T1000 (cell line): ENCODE results near the gene PCP4.

Source experiments
- DNase-seq: peaks from one replicate; lab custom pipeline; 2025; ENCODE audit warnings: mixed read lengths; lab: John Stamatoyannopoulos, UW

The PCP4 gene

DNA sequence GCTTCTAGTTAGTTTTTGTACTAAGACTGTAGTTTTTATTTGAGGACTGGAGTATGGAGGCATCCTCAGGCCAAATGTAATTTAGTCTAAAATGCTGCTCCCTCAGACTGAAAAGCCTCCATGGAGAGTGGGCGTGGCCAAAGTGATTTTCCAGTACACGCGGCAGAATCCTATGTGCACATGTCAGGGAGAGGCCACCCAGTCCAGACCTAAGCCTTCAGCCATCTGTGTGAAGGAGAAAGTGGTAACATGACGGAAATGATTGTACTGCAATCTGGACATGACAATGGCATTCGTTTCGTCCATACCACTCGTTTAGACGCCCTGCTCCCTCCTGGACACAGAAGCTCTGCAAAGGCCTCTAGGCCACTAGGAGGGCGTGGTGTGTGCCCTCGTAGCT, 56.2 kb downstream of the PCP4 start:
- DNase-seq: no peak

DNA sequence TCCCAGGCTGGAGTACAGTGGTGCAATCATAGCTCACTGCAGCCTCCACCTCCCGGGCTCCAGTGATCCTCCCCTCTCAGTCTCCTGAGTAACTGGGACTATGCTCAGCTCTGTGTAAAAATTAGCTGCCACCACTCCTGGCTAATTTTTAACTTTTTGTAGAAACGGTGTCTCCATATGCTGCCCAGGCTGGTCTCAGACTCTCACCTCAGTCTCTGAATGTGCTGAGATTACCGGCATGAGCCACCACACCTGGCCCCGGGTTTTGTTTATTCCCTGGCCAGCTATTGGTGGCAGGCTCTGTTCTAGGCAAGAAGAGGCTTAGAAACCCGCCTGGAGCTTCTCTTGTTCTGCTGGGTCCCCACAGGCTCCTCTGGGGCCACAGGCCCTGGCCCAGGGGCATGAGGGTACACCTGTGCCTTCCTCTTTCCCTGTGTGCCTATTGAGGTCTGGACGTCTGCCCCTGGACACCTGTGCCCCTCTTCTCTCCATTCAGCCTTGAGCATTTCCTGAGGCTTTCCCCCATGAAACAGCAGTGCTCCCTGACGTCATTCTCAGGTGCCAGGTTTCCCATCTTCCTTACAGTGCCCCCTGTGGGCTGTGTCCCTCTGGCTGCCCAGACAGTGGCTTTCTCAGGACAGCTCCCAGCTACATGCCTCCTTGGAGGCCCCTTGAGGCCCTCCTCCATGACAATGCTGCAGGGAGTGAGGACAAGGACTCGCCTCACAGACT, 57.5 kb downstream of the PCP4 start:
- DNase-seq: no peak

DNA sequence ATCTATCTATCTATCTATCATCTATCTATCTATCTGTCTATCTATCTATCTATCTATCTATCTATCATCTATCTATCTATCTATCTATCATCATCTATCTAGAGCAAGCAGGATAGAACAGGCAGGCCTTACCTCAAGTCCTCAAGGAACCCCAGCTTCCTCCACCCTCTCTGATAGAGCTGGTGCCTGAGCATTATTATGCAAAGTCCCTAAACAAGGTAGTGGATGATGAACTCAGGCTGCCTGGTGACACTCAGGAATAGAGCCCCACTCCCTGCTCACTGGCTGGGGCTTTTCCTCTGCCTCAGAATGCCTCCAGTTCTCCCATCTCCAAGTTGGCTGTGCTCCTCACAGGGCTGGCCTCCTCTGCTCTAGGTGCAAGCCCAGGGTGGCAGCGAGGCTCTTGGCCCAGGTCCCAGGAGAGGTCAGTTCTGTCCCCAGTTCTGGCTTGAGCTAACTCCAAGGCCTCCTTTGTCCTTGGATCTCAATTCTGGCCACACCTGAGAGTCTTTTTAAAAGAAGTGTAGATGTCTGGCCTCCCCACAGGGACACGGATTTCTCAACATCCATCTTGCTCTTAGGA, 60.2 kb downstream of the PCP4 start:
- DNase-seq: no peak

DNA sequence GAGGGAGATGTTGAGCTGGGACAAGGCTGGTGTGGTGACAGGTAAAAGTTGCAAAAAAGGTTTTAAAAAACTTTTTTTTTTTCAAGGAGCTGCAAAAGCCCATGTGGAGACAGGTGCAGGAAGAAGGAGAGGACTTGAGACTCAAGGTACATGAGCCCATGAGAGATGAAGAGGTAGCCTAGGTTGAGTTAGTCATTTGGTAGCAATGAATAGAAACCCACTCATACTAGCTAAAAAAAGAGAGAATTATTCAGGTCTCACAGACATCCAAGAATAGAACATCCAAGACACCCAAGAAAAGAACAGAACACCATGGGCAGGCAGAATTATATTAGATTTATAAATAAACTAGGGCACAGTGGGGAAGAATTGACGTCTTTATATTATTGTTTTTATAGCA, 65.1 kb downstream of the PCP4 start:
- no peak for DNase-seq

DNA sequence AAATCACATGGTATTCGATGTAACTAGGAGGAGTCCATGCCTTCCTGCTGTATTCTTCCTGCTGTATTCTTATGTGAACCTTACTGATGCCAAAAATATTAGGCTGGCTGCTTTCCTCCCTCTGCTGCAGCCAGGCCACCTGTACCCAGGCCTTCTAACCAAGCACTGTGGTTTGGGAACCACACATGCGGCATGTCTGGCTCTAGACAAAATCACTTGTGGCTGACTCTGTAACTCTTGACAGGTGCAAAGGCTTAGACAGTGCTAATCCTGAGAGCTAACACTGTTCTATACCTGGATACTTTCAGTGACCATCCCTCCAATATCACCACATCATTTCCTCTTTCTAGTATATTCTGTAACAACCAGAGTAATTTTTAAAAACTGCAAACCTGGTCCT, 67.7 kb downstream of the PCP4 start:
- DNase-seq: no peak

DNA sequence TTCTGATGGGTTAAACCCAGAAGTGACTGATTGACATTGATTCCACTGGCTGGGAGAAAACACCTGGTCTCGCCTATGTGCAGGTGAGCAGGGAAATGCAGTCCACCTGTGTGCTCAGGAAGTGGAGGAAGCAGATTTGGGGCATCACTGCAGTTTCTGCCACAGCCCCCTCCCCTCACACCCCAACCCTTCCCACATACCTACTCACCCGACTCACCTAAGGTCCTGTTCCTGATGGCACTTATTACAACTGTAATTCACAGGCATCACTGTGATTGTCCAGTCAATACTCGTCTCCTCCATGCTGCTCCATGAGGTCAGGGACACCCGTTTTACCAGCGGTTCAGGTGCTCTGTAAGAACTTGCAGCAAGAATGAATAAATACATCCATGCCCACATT, 68.5 kb downstream of the PCP4 start:
- DNase-seq: no peak

DNA sequence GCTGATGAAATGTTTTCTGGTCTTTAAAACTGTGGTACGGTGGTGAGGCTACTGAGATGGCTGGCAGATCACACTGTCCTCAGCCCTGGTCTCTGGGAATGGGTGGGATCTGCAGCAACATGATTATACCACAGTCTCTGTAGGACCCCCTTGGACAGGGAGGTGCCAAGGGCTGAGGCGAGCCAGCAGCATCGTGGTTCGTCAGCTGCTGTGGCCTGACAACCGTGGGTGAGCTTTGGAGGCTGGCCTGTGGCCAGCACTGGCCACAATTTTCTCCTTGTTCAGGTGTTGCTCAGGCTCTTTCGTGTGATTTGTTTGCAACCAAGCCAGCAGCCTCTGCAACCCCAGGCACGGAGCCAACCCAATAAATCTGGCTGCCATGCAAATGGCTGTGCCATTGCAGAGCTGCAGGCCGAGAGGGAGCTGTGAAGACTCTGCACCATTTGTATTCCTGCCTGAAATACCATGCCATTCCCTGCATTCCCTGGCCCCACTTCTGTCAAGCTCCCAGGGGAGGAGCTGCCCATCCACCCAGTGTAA, 70.9 kb downstream of the PCP4 start:
- DNase-seq: no peak

DNA sequence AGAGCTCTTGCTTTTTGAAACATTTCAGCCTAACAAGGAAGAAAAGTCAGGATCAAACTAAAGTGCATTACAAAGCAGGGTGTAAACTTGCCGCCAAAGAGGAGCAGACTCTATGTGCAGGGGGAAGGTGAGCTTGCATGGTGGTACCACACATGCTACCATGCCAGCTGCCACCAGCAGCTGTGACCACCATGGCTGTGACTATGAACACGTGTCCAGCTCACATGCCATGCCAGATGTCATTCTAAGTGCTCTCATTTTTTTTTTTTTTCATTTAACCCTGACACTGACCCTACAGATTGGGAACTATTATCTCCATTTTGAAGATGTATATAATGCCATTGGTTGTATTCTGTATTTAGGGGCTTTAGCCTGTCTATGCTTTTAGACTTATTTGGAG, 79.0 kb downstream of the PCP4 start:
- no peak for DNase-seq

DNA sequence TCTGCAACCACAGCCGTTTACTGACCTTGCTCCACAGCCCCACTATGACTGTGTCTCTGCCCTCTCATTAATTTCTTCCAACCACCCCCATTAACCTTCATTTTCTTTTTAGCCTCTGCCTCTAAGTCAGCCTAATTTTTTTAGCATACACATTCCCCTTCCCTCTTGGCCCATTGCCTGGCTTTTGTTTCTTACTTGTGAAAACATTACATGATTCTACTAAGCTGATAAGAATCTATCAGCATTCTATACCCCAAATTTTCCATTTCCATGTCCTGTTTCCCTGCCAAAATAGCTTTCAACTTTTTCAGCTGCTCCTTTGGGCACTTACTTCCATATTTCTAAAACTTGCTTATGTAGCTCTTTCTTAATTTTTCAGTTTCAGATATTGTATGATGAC, 79.8 kb downstream of the PCP4 start:
- DNase-seq: no peak

DNA sequence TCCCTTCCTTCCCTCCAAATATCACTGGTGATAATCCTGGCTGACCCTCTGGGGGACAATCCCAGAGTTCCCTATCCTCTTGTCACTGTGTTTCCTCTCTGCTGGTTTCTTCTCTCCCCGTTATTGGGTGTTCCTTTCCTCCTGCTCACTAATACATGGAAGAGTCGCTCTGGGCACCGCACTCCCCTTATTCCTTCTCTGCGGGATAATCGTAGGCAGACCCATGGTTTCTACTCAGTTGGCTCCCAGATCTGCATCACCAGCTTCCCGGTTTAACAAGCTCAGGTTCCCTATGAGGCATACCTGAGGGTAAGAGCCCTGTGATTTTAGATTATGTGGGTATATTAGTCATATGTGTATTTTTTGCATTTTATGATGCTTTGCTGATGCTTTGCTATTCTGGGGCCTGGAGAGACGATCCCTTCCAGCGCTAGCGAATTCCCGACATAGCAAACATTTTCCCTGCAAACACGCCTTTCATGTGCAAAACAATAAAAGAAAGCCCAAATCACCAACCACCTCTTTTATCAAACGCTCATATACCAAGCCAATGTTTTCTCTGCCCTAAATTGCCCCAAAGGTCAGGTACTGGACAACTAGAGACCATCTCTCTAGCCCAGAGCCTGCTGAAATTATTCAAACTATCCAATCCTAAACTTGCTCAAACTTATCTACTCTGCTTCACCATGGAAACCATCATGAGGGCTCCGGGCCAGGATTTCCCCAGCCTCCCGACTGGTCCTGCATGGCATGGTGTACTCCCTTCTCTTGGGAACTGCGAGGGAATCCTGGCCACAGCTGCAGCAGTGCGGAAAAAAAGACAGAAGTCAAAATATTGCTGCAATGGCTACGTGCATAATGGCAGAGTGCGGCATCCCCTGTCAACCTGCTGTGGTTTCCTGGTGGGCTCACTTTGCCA, 84.2 kb downstream of the PCP4 start:
- DNase-seq: no peak

DNA sequence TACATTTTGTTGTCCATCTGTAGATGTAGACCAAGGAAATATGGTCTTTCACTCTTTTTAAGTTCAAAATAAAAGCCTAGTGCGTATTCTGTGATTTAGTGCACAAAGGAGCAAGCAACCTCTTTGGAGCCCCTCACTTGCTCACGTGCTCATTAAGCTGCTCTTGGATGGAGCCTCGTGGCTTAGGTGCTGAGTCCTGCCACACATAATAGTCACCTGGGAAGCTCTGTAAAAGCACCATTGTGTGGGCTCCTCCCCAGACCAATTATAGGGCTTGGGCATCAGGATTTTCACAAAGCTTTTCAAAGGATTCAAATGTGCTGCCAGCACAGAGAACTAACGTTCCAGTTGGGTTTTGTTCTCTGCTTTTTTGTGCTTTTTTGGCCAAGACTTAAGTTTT, 85.0 kb downstream of the PCP4 start:
- DNase-seq: no peak

DNA sequence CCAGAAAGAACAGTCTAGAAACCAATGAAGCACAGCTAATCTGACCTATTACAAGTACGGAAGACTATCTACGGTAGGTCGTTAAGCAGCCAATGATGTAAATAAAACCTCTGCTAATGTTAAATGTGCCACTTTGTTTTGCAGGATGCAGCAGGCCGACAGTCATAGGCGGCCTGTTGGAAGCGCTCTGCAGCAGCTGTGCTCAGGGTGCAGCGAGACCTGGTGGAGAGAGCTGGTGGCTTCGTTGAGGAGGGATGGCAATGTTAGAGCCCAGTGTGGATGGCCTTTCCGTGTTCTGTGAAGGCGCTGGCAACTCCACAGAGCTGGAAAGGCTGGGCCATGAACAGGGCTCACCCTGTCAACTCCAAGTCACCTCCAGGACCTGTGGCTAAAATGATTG, 87.3 kb downstream of the PCP4 start:
- DNase-seq: no peak

DNA sequence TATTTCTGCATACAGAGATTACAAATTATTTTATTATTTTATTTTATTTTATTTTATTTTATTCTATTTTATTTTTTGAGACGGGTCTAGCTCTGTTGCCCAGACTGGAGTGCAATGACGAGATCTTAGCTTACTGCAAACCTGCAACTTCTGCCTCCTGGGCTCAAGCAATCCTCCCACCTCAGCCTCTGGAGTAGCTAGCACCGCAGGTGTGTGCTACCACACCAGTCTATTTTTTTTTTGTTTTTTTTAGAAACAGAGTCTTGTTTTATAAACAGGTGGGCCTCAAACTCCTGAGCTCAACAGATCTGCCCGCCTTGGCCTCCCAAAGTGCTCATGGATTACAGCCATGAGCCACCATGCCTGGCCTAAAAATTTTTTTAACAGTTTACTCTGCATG, 88.1 kb downstream of the PCP4 start:
- no peak for DNase-seq

DNA sequence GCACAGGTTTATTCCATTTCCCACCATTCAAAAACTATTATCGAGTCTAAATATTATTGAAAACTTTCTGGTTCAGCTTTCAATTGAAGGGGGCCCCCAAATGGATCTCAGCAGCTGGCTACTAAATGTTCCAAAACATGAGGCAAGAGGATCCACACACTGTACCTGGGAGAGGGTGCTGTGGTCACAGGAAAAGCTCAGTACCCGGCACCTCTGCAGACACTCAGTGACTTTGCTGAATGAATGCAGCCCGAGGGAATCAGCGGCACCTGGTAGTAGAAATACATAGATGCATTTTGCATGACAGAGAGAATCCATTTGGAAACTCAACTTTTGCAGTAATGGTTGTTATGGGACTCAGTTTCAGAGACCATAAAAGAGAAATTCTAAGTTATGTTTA, 89.3 kb downstream of the PCP4 start:
- no peak for DNase-seq

DNA sequence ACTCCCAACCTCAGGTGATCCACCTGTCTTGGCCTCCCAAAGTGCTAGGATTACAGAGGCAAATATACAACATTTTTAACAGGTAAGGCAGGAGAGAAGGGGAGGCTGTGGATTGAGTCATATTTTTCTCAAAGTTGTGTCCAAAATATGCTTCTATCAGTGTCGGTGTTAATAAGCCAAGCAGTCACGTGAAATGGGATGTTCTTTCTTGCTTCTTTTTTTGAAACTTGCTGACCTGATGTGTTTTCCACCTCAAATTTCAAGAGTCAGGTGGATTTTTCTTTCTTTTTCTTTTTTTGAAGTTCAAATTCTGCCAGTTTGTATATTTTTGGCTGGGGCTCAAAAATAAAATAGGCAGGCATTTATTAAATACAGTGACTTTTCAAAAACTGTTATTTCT, 91.5 kb downstream of the PCP4 start:
- no peak for DNase-seq

DNA sequence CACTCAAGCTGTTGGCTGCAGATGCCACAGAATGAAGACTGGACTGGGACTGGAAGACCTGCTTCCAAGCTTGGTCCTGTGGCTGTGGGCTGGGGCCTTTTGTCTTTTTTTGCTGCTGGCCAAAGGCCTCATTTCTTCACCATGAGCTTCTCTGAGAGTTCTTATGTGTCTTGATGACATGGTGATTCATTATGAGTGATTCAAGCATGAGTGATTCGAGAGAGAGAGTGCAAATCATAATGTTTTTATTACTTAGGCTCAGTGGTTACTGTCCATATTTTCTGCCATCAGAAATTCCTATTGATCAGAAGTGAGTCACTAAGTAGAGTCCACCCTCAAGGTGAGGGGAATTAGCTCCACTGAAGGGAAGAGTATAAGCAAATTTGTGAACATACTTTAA, 94.0 kb downstream of the PCP4 start:
- no peak for DNase-seq

DNA sequence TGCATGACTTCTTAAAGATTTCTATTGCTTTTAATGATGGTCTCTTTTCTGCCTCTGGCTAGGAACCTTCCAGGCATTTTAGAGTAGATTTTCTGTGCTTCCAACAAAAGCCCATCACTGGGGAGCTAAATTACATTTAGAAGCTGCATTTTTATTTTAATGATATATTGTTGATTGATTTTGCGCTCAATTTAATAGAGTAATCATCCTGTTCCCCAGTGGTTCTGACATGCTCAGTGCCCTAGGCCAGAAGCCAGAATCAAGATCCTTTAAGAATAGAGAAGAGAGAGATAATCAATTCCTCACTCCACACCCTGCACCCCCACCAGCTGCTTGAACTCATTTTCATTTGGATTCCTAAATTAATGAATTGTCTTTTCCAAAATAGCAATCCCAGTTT, 97.8 kb downstream of the PCP4 start:
- no peak for DNase-seq

DNA sequence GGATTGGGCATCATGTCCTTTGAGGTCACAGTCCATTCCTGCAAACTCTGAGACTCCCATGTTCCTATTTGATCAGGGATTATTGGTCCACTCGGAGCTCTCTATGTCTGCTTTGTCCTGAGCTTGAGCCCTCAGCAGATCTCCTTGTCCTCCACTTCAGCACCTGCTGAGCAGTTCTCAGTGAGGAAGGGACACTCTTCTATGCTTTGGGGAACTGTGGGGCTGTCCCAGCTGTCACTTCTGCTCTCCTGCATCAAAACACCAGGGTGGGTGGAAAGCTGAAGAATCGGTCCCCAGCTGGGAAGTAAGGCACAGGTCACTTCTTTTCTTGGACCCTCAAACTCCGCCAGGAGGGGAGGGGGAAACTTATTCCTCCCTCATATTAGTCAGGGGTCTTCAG, 99.5 kb downstream of the PCP4 start:
- DNase-seq: no peak

DNA sequence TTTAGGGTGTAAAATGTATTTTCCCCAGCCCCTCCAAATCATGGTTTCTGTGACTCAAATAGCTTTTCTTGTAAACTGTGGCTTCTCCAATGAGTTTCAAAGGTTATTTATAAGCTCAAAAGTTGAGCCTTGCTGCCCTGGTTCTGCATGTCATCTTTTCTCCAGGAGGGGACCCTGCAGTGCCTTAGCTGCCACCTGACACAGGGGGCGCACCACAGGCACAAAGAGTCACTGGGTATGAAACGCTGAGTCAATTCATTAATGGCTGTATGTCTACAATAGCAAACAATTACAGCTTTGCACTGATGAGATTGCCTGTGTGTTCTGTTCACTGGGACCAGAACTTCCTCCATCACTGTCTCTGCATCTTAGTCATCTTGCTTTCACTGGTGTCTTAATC, 100.8 kb downstream of the PCP4 start:
- no peak for DNase-seq

DNA sequence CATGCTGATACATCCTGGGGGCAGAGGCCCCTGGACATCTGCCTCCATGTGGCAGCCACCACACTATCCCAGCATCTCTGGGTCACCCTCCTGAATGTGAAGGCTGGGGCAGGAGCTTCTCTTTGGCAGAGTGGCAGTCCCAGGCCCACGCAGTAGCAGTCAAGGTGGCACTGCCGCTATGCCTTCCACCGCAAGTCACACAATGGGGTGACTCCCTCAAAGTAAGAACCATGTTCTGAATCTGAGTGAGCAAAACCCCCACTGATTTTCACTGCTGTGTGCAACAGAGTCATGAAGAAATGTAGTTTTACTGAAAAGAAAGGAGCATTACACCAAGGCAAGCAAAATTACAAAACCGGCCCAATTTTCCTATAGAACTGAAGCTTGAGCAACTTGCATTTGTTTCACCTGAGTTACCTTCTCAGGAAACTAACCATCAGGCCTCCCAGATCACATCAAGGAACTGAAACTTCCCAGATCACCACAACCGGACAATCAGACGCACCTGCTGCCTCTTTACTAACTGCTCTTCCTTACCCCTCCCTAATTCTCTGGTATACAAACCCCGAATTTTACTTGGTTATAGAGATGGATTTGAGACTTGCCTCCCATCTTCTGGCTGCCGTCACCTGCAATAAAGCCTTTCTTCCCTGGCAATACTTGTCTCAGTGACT, 102.6 kb downstream of the PCP4 start:
- no peak for DNase-seq

DNA sequence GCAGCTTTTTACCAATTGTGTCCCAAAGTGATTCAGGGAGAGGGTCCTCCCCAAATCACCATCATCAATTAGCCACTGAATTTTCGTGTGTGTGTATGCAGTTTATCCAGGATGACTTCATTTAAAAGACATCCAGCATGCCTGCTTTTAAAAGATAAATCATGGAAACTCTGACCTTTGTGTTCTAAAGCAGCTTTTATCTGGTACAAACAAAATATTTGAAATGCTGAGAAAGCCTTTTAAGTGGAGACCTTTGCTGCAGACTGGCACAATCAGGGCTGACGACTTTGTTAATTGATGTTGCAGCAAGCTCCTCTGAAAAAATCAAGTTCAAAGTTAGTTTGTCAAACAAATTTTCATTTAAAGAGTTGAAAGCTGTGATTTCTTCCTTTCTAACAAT, 104.7 kb downstream of the PCP4 start:
- DNase-seq: no peak

DNA sequence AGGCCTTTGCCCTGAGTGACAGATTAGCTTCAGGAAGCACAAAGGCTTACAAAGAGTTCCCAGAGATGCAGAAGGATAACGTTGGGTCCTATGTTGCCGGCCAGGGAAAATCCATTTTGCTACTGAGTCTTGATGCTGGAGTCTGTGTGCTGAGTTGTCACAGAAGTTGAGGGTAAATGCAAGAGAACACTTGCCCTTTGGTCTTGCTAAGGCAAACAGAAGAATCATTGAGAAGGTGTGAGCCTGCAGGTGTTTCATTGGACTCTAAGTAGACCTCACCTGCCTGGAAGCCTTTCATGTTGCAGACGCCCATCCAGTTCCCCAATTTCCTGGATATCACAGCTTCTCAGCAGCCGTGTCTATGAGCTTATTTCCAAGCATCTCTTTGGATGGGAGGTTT, 105.2 kb downstream of the PCP4 start:
- DNase-seq: no peak
